Islet of Langerhans (tissue), 1 donor: ENCODE data around the gene FANCC.
"Not testable (repeated sequence)": the region's sequence is repeated elsewhere in the genome, so short reads cannot be mapped to it uniquely, and the experiment has no call there.

ENCODE experiments used
- FAIRE-seq: peaks from one replicate; lab custom pipeline; 2011; peaks lifted over from hg19 to GRCh38; lab: Jason Lieb, UNC

FANCC gene

GRCh38 chr9:95229230-95229915 is 88.1 kb downstream of the FANCC start:
- FAIRE-seq, result no peak

GRCh38 chr9:95226921-95227320 is 90.6 kb downstream of the FANCC start:
- FAIRE-seq, result no peak

GRCh38 chr9:95225726-95226106 is 91.8 kb downstream of the FANCC start:
- no peak for FAIRE-seq

- FAIRE-seq, result no peak
Measured at GRCh38 chr9:95225076-95225725, 92.3 kb downstream of the FANCC start.

- no peak for FAIRE-seq
Measured at GRCh38 chr9:95224376-95225019, 93.0 kb downstream of the FANCC start.

- FAIRE-seq, result not testable (repeated sequence)
Measured at GRCh38 chr9:95220352-95220751, 97.2 kb downstream of the FANCC start.

GRCh38 chr9:95218773-95219172 is 98.7 kb downstream of the FANCC start:
- no peak for FAIRE-seq

- no peak for FAIRE-seq
Measured at GRCh38 chr9:95217936-95218335, 99.6 kb downstream of the FANCC start.

- no peak for FAIRE-seq
Measured at GRCh38 chr9:95215336-95215898, 102.1 kb downstream of the FANCC start.

GRCh38 chr9:95213117-95213516 is 104.4 kb downstream of the FANCC start:
- FAIRE-seq, result no peak

GRCh38 chr9:95211028-95211427 is 106.5 kb downstream of the FANCC start:
- FAIRE-seq, result peak; percentile 49

- no peak for FAIRE-seq
Measured at GRCh38 chr9:95207403-95207802, 110.1 kb downstream of the FANCC start.

GRCh38 chr9:95206143-95206542 is 111.4 kb downstream of the FANCC start:
- FAIRE-seq, result no peak

- FAIRE-seq, result no peak
Measured at GRCh38 chr9:95204710-95205109, 112.8 kb downstream of the FANCC start.

GRCh38 chr9:95204310-95204709 is 113.2 kb downstream of the FANCC start:
- peak; percentile 13 for FAIRE-seq

GRCh38 chr9:95203019-95203418 is 114.5 kb downstream of the FANCC start:
- FAIRE-seq, result not testable (repeated sequence)

- no peak for FAIRE-seq
Measured at GRCh38 chr9:95202076-95202681, 115.3 kb downstream of the FANCC start.

- FAIRE-seq, result no peak
Measured at GRCh38 chr9:95201206-95201605, 116.3 kb downstream of the FANCC start.

- no peak for FAIRE-seq
Measured at GRCh38 chr9:95197692-95198271, 119.7 kb downstream of the FANCC start.

GRCh38 chr9:95193480-95193879 is 124.0 kb downstream of the FANCC start:
- no peak for FAIRE-seq

GRCh38 chr9:95193067-95193466 is 124.4 kb downstream of the FANCC start:
- no peak for FAIRE-seq

GRCh38 chr9:95192631-95193030 is 124.9 kb downstream of the FANCC start:
- FAIRE-seq, result no peak
